Tongue (tissue), 2 donors: ENCODE results near the gene SYNDIG1. TPM values are rescaled to one million over a fixed set of nuclear protein-coding genes. Genes with fewer than 3 reads are reported as not detected.

Experiments used
- DNase-seq: peaks from one replicate; pipeline ENCODE4 v3.0.0-alpha.2; 2015
- total RNA-seq: library from RNA; depleted of rRNA; stranded (reverse); fragments of >200 nt; gene quantifications from one replicate; pipeline ENCODE4 v1.2.3, GENCODE V29; 2014

SYNDIG1 gene
- total RNA-seq, 1 donor from 2014 or later, result 8.6 TPM

- DNase-seq, result peak; percentile 25
These were observed 165.4 kb downstream of the SYNDIG1 start for GRCh38 chr20:24634855-24635254.

DNA sequence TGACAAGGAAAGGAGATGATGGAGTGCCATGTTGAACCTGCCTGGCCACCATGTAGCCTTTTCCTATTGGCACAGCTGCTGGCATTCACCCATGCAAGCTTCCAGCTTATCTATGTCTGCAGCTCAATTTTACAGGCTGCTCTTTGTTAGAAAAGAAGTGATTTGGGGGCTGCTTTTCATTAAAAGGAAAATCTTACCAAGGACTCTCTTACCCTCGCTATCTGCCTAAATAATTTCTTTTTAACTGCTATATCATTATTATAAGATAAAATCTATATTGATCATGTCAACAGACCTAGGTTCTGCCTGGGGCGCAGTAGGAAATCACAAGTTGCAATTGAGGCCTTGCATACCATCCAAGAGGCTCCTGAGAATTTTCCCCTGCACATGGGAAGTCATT is 167.2 kb downstream of the SYNDIG1 start:
- no peak for DNase-seq

GRCh38 chr20:24637087-24637486 is 167.7 kb downstream of the SYNDIG1 start:
- DNase-seq, result no peak

DNA sequence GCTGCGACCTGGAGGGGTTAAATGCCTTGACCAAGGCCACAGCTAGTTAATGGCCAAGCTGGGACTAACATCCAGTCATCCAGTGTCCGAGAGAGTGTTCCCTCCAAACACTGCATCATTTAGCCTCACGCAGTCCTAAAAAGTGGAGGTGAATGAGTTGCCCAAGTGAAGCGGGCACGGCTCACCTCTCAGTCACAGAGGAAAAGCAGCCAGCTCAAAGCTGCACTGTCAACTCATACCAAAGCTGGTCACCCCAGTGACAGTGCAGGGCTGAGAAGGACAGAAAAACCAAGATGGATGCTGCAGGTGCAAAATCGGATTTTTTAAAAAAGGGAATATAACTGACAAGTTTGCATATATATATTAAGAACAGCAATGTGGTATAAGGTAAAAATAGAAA is 168.5 kb downstream of the SYNDIG1 start:
- no peak for DNase-seq

DNA sequence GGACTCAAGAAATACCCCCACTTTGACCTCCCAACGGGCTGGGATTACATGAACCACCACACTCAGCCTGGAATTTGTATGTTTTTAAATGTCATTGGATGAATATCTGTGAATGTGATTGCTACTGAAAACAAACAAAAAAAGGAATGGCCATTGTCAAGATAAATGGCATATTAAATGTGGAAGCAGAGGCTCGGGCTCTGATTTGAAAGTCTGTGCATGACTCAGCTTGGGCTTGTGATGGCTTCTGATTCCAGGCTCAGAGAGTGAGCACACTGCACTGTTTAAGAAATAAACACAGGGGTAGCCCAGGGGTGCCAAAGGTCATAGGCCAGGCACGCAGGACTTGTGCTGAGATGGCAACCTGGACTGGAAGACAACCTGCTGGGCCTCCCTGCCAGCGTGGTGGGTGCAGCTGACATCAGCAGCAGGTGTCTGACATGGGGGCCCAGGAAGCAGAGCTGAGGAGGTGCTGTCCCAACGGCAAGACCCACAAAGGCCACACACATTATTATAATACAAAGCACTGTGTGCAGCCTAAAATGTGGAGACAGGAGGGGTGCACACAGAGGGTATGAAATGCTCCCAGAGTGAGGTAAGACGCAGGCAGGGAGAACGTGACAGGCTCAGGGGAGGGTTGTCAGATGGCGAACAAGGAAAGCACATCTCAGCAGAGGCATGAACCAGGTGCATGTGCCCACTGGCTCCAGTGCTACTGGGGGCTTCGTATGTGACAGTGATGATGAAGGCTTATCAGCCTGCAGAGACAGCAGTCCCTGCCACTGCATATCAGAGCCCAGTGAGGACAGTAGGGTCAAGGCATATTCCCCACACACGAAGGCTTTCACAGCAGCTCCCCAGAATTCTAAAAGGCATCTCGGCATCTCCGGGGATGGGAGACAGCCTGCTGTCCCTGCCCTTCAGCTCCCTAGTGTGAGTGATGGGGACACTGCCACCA is 169.4 kb downstream of the SYNDIG1 start:
- no peak for DNase-seq

GRCh38 chr20:24640276-24640675 is 170.8 kb downstream of the SYNDIG1 start:
- DNase-seq, result no peak

- no peak for DNase-seq
These were observed 171.3 kb downstream of the SYNDIG1 start for GRCh38 chr20:24640686-24641085.

DNA sequence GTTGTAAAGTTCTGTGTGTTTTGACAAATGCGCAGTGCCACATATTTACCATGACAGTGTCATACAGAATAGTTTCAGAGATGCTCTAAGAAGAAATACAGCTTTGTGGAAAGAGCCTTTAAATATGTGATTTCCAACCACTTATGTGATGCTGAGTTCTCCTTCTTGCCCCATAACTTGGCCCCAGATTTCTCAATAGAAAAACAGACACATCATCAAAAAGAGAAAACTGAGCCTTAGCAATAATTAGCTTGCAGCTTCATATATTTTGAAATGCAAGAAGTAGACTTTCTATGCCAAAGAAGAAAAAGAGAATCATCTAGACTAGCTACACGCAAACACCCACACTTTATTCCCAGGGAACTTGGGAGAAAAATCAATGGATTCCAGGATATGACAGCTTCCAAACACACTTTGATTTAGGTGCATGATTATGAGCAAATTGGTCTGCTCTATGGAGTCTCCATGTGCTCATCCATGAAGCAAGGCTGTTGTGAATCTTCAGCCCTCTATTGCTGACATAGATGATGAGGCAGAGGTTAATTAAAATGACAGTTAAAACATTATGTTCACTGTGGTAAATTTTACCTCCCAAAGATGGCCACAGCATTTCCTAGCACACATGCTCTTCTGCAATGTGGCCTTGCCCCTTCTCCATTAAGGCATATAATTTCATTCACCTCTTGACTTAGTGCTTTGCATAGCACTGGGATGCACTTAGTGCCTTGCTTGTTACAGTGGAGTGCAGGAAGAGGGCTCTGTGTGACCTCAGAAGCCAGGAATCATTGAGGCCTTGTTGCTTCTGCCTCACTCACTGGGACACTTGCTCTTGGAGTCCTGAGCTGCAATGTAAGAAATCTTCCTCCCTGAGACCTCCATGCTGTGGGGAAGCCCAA is 174.6 kb downstream of the SYNDIG1 start:
- no peak for DNase-seq

DNA sequence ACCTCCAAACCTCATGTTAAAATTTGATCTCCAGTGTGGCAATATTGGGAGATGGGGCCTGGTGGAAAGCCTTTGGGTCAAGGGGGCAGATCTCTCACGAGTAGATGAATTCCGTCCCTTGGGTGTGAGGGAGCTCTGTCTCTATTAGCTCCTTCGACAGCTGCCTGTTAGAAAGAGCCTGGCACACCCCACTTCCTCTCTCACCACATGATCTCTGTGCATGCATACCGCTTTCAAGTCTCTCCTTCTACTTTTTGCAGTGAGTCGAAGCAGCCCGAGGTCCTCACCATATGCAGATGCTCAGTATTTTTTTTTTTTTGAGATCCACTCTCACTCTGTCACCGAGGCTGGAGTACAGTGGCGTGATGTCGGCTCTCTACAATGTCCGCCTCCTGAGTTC is 176.9 kb downstream of the SYNDIG1 start:
- no peak for DNase-seq

DNA sequence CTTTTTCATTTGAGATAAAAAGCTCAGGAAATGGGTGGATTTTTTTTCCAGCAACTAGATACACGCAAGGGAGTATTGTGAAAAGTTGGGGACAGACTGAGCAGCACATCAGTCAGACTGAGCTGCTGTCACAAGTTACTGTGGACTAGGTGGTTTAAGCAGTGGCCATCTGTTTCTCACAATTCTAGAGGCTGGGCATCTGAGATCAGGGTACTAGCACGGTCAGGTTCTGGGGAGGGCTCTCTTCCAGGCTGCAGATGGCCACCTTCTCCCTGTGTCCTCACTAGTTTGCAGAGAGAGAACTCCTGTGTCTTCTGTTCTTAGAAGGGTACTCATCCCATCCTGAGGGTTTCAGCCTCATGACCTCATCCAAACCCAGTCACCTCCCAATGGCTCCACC is 178.3 kb downstream of the SYNDIG1 start:
- no peak for DNase-seq

GRCh38 chr20:24648481-24648880 is 179.1 kb downstream of the SYNDIG1 start:
- DNase-seq, result peak; percentile 76

DNA sequence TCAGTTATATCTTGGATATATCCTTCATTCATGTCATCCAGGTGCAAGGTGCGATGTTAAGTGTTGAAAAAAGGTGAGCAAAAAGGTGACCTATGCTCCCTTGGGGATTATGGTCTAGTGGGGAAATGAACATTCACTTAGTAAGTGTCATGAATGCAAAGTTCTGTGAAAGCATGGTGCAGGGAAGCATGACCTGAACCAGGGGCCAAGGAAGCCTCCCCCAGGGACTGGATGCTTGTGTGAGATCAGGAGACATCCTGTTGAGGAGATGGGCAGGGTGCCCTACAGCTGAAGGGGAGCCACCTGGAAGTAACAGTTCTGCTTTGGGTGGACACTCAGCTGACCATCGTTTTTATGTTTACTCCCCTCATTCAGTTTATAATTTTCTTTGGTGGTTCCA is 179.5 kb downstream of the SYNDIG1 start:
- no peak for DNase-seq

- DNase-seq, result peak; percentile 54
These were observed 180.5 kb downstream of the SYNDIG1 start for GRCh38 chr20:24649787-24650490.

DNA sequence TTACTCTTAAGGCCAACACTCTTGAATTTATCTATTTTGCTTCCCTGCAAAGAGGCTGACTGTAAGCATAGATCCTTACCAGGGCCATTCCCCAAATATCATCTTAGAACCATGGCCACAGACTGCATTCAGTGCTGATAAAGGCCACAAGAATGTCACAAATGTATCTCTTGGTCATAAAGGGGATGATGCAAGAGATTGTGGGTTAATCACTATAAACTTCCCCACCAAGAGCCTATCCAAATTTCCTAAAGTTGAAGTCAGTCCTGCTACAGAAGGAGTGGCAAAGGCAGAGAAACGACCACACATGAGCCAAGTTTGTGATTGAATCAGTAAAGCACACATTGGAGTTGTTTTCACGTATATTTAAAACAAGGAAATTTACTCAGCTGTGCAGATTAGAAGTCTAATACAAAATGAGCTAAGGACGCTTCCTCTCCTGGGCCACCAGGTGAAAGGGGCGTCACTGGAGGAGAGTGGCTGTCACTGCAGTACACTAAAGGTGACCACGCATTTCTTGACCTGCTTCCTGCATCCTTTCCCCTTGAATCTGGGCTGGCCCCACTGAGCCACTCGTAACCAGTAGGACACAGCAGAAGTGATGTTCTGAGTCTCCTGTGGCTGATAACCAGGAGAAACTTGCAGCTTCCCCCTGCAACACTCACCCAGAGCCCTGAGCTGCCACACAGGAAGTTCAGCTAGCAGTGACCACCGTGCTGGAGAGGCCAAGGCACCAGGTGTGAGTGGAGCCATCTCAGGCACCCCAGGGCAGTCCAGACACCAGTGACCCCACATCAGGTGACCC is 181.9 kb downstream of the SYNDIG1 start:
- DNase-seq, result no peak

- DNase-seq, result no peak
These were observed 182.5 kb downstream of the SYNDIG1 start for GRCh38 chr20:24651976-24652345.

- no peak for DNase-seq
These were observed 183.9 kb downstream of the SYNDIG1 start for GRCh38 chr20:24653306-24653705.

- DNase-seq, result no peak
These were observed 185.0 kb downstream of the SYNDIG1 start for GRCh38 chr20:24654425-24654824.

GRCh38 chr20:24656391-24656790 is 187.0 kb downstream of the SYNDIG1 start:
- DNase-seq, result no peak

DNA sequence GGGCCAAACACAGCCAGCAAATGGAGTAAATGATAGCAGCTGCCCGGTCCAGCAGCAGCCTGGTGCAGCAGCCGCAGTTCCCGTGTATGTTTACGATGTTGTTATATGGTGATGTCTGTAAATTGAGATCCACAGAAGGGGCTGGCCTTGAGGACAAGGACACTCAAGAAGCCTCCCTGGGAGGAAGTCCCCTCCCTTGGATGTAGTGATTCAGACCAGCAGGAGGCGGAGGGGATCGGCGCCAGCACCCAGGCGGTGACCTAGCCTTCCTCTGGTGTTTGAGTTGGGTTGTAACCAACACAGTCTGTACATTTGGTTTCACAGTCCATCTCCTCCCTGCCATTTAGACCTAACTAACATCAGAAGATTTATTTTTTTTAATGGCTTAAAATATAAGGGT is 187.8 kb downstream of the SYNDIG1 start:
- peak; percentile 44 for DNase-seq

DNA sequence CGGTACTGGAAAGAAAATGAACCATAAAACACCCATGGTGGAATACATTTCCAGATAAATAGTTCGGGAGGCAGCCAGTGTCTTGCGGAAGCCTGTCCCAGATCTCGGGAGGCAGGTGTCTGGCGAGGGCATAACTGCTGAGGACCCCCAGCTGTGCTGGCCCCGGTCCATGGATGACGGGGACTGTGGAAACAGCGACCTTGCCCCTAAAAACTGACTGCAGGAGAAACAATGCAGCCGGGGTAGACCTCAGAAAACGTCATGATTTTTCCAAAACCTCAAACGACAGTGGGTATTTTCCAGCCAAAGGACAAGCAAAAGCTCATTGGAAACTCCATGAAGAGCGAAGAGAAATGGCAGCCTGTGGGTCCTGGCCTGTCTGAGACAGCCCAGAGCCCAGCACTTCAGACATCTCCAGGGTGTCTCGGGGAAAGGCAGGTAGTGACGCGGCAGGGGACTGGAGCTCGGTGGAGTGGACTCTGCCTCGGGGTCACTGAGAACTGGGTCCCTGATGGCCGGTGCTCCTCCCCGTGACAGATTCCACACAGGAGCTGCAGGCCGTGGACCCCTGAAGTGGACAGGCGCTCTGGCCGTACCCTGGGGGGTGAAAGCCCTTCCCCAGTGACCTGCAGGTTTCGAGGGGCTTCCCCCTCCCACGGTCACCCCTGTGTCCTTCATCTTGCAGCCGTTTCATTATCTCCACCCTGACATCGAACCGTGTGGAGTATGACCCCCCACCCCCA is 188.6 kb downstream of the SYNDIG1 start:
- DNase-seq, result peak; percentile 53
